OCI-M2 (cell line): ENCODE data around the gene SEMA5B.

Source experiments
- DNase-seq: peaks from one replicate; lab custom pipeline; 2025; ENCODE audit not compliant: unreplicated experiment; lab: John Stamatoyannopoulos, UW

The SEMA5B gene

DNA sequence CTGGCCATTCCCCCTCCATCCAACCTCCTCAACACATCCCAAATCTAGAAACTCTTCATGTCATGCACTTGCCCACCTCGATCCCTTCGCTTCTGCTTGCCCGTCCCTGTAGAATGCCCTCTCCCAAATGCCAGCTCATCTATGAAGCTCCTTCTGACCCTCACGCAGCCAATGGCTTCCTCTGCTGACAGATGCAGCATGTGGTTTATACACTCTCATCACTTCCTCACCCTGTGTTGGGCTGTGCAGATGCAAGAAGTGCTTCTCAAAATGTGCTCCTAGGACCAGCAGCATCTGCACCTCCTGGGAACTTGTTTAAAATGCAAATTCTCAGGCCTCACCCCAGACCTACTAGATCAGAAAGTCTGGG lies 51.7 kb downstream of the SEMA5B start:
- DNase-seq: no peak

DNA sequence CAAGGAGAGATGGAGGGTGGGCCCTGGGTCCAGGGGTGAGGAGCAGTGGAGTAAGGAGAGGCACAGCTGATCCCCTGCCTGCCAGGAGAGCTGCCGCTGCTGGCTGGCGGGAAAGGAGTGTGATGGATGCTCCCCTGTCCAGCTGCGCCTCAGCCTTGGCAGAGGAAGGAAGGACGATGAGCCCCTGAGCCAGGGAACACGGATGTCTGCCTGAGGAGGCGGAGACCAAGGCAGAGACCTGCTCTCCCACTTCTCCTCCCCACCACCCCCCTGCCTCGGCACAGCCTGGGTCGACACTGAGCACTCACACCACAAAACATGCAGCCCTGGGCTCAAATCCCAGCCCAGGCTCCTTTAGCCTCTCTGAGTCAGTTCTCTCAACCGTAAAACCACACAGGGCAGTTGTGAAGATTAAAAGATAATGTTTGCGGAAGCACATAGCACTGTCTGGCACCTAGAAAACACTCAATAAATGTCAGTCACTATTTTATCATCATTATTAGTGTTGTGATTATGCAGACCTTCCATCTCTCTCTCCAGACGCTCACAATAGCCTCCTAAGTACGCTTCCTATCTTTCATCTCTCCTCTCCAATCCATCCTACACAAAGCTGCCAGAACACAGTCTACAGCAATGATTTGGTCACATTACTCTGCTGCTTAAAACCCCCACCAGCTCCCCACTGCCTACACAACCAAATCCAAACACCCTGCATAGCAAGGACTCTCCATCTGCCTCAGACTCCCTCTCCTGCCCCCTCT lies 52.2 kb downstream of the SEMA5B start:
- no peak for DNase-seq

DNA sequence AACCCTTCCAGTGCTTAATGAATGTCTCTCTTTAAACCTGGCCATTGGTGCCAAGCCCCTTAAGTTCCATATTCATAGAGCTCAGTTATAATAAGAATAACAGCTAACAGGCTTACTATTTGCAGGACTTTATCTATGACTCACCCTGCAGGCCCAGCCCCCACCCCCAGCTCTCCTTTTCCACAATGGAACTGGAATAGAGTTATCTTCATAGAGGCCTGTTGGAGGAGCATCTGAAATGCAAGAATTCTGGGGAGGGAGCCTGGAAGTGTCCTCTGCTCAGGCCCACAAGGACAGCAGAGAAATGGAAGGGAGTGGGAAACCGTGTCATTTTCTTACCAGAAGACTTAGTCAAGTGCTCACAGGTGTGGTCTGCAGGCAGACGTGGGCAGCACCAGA lies 52.8 kb downstream of the SEMA5B start:
- DNase-seq: no peak

DNA sequence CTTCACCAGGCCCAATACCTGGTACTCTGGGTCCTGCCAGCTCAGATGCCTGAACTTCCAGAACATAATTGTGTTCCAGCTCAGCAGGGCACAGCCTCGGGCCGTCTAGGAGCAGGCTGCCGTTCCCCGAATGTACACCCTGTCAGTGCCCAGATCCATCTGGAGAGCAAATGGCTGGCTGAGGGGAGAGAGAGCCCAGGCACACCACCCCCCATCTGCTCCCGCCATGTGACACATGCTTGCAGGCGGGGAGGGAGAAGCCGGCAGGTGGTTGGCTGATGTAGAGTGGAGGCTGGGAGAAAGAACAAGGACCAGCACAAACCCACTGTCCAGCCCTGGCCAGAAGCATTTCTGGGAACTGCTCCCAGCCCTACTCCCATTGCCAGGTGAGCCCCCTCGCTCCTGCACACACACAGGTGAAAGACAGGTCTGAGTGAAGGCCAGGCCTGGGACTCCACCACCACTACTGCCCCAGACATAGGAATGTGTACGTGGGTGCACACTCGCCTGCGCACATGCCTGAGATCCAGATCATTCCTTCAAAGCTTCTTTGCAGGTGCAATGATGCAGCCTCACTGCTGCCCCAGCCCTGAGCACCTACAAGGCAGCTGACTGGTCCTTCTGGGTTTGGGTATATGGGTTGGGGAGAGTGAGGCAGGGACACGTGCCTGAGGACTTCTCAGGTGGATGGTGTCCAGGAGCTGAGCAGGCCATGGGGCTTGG lies 53.5 kb downstream of the SEMA5B start:
- DNase-seq: no peak

DNA sequence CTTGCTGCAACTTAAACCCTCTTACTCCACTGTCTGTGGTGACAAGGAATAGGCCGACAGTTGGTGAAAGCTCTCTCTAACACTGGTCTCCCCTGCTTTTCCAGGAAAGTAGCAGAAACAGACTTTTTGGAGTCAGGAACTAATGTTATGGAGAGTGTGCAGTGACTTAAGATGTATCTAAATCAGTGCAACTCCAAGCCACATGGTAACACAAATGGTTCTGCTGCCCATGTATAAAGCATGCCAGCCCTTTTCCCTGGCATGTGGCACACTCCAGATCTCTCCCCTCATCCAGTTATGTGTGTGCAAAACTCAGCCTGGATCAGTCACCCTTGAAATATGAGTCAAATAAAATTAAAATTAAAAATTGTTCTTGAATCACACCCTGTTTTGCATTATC lies 55.4 kb downstream of the SEMA5B start:
- no peak for DNase-seq

DNA sequence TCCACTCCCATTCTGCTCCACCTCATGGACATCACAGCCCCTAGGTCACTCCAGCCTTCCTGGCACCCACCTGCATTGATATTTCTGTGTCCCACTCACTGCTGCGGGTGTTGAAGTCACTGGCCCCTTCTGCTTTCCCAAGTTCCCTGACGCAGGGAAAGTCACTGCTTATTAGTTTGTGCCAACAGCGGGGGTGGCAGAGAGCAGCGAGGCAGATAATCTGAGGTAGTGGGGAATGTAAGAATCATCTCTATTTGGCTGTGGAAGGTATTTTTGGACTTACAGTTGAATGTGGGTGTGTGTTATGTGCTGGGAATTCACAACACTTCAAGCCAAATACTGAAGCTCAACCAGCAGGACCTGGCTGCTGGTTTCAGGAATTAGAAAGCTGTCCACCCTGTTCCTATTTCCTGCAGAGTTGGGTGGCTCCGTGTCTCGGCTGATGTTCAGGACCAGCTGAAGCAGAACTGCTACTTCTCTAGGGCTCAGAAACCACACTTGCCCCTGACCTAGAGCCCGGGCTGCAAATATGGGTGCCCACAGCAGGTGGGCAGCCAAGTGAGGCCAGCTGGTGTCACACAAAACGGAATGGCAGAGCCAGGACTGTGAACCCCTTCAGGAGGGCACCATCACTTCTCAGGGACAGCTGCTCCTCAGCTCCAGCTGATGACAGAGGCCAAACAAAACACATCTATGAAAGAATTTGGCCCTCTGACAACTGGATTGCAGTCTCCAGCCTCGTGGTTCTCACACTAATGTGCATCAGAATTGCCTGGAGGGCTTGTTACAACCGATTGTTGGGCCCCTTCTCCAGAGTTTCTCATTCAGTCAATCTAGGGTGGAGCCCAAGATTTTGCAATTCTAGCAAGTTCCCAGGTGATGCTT lies 57.7 kb downstream of the SEMA5B start:
- no peak for DNase-seq

DNA sequence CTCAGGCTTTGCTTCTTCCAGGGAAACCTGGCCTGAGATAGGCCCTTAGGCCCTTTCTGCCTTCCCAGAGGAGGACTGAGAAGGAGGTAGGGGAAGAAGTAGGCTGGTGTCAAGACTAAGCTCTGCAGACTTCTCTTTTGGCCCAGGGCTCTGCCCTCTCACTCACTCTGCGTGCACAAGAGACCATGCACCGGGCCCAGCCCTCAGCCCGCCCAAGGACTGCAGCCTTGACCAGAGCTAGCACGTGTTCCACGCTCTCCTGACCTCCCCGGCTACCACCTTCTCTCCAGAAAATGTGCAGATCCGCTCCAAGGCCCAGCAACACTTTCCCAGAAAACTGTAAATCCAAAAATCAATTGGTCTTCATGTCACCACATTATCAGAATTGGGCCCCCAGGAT lies 59.8 kb downstream of the SEMA5B start:
- DNase-seq: no peak

DNA sequence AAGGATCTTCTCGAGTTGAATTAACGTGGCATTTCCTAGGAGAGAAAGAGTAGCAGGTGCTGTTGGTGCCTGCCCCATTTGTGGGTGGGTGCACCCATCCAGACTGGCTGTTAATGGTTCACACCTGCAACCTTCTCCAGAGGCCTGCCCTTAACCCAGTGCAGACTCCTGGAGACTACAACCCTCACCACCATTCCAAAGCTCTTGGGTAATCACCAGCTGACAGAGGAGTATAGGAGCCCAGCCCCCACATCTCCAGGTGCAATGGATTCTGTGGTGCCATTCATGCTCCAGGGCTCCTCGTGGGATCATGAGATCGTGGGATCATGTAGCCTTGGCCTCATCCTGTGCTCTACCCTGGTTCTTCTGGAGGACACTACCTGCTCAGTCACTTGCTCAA lies 60.2 kb downstream of the SEMA5B start:
- DNase-seq: no peak

DNA sequence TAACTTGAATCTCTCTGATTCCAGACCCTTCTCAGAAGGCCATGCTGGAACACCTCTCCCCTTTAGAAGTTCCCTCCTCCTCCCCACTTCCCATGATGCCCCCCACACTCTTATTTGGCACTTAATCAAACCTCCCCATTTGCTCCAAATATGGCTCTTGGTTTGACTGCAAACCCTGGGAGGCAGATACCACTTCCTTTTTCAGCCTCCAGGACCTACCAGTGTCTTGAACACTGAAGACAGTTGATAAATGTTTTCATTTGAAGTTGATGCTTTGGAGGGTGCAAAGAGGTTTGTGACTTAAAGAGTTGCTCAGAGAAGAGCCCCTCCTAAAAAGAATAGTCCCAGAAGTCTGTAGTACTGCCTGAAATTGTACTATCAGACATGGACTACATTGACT lies 61.5 kb downstream of the SEMA5B start:
- no peak for DNase-seq

DNA sequence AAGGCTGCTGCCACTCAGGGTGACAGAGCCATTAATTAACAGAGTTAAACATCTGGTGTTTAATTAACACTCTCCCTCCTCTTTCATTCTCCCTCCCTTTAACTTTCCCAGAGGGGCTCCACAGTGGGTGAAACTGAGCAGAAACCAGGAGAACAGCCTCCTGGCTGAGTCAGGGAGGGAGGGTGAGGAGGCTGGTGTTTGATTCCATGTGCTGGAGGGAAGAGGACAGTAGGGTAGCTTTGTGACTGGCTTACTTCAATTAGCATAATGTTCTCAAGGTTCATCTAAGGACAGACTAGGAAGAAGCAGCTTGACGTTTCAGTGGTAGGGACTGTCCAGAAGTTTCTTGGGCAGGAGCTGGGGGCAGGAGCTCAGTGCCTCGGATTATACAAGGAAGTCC lies 62.8 kb downstream of the SEMA5B start:
- no peak for DNase-seq

DNA sequence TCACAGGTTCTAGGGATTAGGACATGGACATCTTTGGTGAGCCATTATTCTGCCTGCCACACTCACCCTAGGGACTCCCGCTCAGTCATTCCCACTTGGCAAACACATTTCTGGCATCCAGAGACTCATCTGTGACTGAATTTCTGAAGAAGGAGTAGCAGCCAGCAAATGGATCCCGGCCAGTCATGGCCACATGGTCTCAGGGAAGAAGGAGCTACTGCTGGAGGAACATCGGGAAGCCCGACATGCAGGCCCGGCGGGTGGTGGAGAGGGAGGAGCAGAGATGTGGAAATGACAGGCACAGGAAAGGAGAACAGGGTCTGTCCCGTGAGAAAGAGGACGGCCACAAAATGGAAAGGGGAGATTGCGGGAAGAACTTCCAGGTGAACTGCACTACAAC lies 65.4 kb downstream of the SEMA5B start:
- no peak for DNase-seq

DNA sequence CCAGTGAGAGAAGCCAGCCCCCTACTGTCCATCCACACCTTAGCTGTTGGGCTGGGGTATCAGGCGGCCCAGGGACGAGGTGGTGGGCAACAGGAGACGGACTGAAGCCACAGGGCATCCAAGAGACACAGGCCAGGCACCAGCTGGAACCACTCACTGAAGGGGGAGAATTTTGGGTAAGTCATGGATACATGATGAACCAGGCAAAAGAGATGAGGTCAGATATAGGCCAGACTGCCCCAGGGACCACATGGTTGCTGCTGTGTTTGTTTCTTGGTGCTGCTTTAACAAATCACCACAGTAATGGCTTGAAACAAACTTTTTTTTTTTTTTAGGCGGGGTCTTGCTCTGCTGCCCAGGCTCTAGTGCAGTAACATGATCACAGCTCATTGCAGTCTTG lies 66.4 kb downstream of the SEMA5B start:
- DNase-seq: no peak

DNA sequence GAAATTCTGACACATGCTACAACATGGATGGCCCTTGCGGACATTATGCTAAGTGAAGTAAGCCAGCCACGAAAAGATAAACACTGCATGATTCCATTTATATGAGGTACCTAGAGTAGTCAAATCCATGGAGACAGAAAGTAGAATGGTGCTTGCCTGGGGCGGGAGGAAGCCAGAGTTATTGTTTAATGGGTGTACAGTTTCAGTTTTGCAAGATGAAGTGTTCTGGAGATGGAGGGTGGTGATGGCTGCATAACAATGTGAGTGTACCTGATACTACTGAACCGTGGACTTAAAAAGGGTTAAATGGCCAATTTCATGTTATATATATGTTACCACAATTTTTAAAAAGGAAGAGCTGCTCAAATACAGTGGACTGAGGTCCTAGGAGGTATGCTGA lies 66.9 kb downstream of the SEMA5B start:
- DNase-seq: no peak

DNA sequence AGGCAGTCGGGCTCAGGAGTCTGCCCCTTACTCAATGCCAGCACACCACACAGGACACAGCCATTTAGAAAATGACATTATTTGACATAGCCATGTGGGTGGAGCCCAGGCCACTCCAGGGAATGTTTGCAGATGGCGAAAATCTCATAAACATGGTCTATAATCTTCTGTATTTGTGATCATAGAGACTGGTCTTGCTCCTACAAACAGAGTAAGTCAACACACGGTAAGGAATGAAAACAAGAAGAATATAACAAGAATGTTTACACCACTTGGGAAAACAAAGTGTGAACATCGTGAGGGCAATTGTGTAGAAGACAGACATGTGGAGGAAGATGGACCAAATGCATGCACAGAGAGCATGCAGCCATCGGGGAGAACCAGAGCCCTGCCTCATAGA lies 68.2 kb downstream of the SEMA5B start:
- DNase-seq: no peak

DNA sequence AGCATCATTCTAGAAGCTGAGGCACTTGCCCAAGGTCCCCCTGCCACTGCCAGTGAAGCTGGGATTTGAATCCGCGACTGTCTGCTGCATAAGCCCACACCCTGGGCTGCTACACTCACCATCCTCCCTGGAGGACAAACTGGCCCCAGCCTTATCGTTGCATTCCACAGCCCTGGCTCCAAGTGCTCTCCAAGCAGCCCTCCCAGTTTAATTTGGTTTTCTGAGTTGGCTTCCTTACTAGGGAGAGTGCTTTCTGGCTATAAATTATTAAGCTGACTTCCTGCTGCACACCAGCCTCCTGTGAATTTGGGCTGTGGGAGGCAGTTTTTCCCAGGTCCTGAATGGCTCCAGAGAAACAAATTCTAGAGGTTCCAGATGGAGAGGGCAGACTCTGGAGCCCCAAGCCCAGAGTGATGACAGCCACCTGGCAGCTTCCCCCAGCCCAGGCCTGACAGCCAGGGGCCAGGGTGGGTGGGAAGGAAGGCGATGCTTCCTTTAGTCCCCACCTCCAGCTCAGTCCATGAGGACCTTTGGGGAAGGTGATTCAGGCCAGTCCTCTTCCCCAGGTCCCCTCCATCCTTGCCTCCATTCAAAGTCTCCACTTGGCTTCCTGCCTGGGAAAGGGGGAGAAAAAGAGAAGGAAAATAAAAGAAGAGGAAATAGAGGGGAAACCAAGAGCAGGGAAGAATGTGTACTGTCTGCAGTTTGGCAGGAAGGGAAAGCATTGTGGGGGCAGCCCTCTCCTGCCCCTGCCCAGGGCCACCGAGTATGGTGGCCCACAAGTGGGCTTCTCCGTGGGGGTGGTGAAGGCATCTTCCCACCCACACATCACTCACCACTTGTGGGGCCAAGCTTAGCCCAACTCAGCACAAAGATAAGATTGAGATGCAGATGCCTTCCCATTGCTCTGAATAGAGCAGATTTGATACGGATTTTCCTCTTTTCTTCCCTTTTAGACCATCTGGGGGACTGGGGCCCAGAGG lies 69.6 kb downstream of the SEMA5B start:
- DNase-seq: no peak

DNA sequence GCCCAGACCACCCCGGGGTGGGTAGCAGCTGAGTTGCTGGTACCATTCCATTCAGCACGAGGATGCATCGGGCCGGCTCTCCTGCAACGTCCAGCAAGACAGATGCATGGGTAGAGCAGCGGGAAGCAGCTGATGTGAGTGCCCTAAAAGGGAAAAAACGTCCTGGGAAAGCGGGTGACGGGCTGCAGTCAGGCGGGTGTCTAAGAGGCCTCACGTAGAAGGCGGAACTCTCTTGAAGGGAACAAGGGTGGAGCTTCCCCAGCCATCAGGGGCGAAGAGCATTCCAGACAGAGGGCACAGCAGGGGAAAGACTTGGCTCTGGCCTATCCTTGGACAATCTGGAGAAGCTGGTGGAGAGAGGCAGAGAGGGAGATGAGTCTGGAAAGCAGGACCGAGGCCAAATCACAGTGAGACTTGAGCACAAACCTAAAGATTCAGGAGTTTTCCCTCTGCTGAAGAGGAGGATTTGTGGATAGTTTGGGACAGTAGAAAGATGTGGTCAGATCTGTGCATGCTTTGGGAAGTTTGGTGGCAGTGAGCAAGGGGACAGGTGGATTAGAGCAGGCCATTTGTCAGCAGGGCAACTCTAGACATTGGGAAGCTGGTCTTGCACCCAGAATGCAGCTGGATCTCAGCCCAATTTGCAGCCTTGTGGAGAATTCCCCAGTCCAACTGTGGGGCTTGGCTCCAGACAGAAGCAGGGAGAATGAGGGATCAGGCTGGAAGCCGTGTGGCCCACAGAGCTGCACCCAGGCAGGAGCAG lies 70.7 kb downstream of the SEMA5B start:
- no peak for DNase-seq

DNA sequence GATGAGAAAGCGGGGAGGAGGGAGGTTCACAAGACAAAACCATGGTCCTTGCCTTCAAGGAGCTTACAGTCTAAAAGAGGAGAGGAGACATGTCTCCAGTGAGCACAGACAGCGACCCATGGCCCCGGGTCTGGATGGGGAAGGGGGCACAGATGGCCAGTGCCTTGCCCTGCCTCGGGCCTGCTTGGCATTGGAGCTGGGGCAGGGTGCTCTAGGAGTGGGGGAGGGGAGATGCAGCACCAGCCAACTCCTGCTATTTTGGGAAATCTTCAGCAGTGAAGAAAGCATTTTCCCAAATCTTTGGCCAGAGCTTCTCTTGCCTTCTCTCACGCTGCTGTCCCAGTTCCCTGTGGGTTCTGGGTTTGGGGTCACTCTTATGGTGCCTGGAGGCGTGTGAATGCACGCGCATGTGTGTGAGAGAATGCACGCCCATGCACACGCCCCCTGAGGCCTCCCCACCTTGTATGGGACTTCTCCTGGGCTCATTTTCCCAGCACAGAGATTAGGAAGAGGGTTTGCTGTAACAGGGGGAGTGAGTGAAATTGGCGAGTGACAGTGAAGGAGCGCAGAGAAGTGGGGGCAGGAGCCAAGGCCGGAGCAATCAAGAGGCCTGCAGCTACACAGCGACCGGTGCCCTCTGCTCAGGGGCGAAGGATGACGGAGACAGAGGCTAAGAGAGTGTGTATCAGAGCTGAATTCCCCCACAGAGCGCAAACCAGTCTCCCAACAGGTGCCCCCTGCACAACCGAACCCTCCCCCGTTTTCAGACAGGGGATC lies 71.5 kb downstream of the SEMA5B start:
- no peak for DNase-seq

DNA sequence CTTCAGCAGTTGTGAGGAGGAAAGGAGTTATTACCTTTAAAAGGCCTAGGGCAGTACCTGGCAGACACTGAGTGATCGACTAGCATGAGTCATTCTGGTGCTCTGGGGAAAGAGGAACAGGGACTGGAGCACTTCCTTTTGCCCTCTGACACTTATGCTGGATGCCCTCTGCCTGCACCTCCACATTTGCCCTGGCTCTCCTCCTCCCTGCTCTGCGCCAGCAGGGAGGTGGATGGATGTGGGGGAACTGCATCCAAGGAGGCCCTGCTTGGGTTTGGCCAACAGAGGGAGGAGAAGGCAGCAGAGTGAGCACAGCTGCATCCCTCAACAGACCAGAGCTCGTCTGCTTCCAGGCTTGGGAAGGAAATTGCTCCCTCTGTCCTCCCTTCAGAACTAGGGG lies 75.0 kb downstream of the SEMA5B start:
- no peak for DNase-seq

DNA sequence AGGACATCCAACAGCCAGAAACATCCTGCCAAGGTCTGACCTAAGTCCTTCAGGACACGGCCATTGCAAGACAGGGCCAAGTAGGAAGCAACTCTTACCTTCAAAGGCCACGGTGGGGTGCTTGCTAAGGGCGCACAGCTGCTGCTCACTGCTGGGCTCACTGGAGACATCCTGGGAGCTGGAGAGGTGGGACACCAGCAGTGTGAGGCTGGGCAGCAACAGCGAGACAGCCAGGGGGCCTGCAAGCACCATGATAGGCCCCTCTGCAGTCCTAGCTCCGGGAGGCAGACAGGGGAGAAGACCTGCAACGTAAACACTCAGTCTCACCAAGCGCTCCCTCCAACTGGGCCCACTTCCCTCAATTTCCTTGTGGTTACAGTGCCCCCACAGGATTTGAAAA lies 79.2 kb downstream of the SEMA5B start:
- DNase-seq: no peak
